ENCODE results near the gene P2RX1.

DNA sequence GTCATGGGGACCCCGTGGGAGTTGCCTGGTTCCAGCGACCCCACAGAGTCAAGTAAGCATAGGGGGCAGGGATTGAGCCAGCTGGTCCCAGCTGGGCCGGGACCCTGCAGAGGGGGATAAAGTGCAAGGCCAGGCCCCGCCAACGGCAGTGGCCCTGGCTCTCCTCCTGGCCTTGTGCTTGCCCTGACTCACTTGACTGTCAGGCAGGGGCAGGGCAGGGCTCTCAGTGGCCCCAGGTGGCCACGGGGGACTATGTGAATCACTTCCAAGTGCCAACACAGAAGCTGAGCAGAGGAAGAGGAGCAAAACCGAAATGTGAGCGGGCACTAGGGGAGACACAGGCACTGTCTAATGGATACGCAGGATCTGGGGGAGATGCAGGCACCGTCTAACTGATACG, 48.7 kb downstream of the P2RX1 start:
- TF ChIP-seq, protein P1, sequence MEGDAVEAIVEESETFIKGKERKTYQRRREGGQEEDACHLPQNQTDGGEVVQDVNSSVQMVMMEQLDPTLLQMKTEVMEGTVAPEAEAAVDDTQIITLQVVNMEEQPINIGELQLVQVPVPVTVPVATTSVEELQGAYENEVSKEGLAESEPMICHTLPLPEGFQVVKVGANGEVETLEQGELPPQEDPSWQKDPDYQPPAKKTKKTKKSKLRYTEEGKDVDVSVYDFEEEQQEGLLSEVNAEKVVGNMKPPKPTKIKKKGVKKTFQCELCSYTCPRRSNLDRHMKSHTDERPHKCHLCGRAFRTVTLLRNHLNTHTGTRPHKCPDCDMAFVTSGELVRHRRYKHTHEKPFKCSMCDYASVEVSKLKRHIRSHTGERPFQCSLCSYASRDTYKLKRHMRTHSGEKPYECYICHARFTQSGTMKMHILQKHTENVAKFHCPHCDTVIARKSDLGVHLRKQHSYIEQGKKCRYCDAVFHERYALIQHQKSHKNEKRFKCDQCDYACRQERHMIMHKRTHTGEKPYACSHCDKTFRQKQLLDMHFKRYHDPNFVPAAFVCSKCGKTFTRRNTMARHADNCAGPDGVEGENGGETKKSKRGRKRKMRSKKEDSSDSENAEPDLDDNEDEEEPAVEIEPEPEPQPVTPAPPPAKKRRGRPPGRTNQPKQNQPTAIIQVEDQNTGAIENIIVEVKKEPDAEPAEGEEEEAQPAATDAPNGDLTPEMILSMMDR (IDR thresholded peaks at IDR 0.05), result no peak
- TF ChIP-seq POLR2A (IDR thresholded peaks at IDR 0.05), result no peak

Measured in uterus (tissue), 2 donors.